K562 (cell line): ENCODE results near the gene ANO9. TPM values are rescaled to one million over a fixed set of nuclear protein-coding genes. Genes with fewer than 3 reads are reported as not detected.

Source experiments
- ASH1L ChIP-seq: fragments of 450-650 bp; IDR thresholded peaks from 2 replicates; pipeline ENCODE4 v1.6.1; 2018; ENCODE audit warnings: borderline replicate concordance, mild to moderate bottlenecking, low read depth; ENCODE audit not compliant: partially characterized antibody
- CBFA2T3 ChIP-seq: fragments of 450-650 bp; IDR thresholded peaks from 2 replicates; pipeline ENCODE4 v1.6.1; 2017
- ETV5 ChIP-seq: sonication (generic); formaldehyde crosslinking; IDR thresholded peaks from 2 replicates; pipeline ENCODE4 v1.4.0; 2020; ENCODE audit warnings: low read depth, mild to moderate bottlenecking, missing genetic modification reagents
- FIP1L1 ChIP-seq: fragments of 200-400 bp; formaldehyde crosslinking; IDR thresholded peaks from 2 replicates; pipeline ENCODE4 v1.6.1; 2018; ENCODE audit warnings: mild to moderate bottlenecking, low read depth, low read length; ENCODE audit not compliant: poor library complexity, severe bottlenecking
- FOXJ2 ChIP-seq: fragments of 200-800 bp; sonication (Bioruptor generic); IDR thresholded peaks from 2 replicates; pipeline ENCODE4 v1.6.1; 2016; ENCODE audit warnings: missing genetic modification characterization, missing compliant biosample characterization
- NCOA1 ChIP-seq: fragments of 450-650 bp; IDR thresholded peaks from 2 replicates; pipeline ENCODE4 v1.6.1; 2016; ENCODE audit warnings: low read depth
- NFIX ChIP-seq: fragments of 250-450 bp; sonication (Bioruptor Pico); IDR thresholded peaks from 2 replicates; pipeline ENCODE4 v1.4.0; 2020; ENCODE audit warnings: low read depth, mild to moderate bottlenecking, moderate library complexity
- NUFIP1 ChIP-seq: fragments of 450-650 bp; IDR thresholded peaks from 2 replicates; pipeline ENCODE4 v1.6.1; 2018; ENCODE audit not compliant: partially characterized antibody
- POLR3A ChIP-seq: IDR thresholded peaks from 2 replicates; pipeline ENCODE4 v1.6.1; 2011; ENCODE audit warnings: borderline replicate concordance, mild to moderate bottlenecking, moderate library complexity; ENCODE audit not compliant: insufficient read length, insufficient read depth; ENCODE audit errors: extremely low read depth
- PRMT5 ChIP-seq: sonication (generic); formaldehyde crosslinking; IDR thresholded peaks from 2 replicates; pipeline ENCODE4 v1.5.0; 2020; ENCODE audit warnings: missing genetic modification reagents
- SMAD4 ChIP-seq: fragments of 250-450 bp; sonication (Bioruptor Pico); conservative IDR thresholded peaks from 2 replicates; pipeline ENCODE4 v1.8.0; 2021; ENCODE audit warnings: inconsistent platforms, mild to moderate bottlenecking, moderate library complexity
- SMC3 ChIP-seq: conservative IDR thresholded peaks from 2 replicates; pipeline ENCODE4 v1.6.1; 2011; ENCODE audit warnings: low read depth, low read length, improper control_type of control experiment; ENCODE audit not compliant: insufficient read depth
- SRF ChIP-seq, 2 experiments: fragments of 250-450, 450-650 bp in 1 of 2; sonication (Bioruptor Pico) in 1 of 2; sonication (generic) in 1 of 2; formaldehyde crosslinking; IDR thresholded peaks; 2 replicates each; pipeline versions ENCODE4 v1.5.0 to v1.5.1; 2020 to 2022; ENCODE audit warnings: mild to moderate bottlenecking in 1 of 2, missing genetic modification reagents in 1 of 2
- SRSF7 ChIP-seq: fragments of 200-400 bp; formaldehyde crosslinking; optimal IDR thresholded peaks from 2 replicates; pipeline ENCODE3; 2017; ENCODE audit warnings: mild to moderate bottlenecking, low read depth, low read length
- SRSF9 ChIP-seq: fragments of 200-400 bp; formaldehyde crosslinking; IDR thresholded peaks from 2 replicates; pipeline ENCODE4 v1.6.1; 2017; ENCODE audit warnings: low read depth, low read length, borderline replicate concordance
- TAF15 ChIP-seq: fragments of 200-400 bp; formaldehyde crosslinking; IDR thresholded peaks from 2 replicates; pipeline ENCODE4 v1.6.1; 2017; ENCODE audit warnings: mild to moderate bottlenecking, low read depth, low read length, moderate library complexity
- TRIM24 ChIP-seq, 2 experiments: fragments of 450-650 bp; IDR thresholded peaks; 2 replicates each; pipeline ENCODE4 v1.6.1; 2016
- ZKSCAN3 ChIP-seq: fragments of 250-450 bp; sonication (Bioruptor Pico); IDR thresholded peaks from 2 replicates; pipeline ENCODE4 v1.4.0; 2020
- ZNF146 ChIP-seq: IDR thresholded peaks from one replicate; pipeline ENCODE4 v1.6.1; 2018; ENCODE audit warnings: missing compliant biosample characterization; ENCODE audit not compliant: unreplicated experiment
- ZNF174 ChIP-seq: fragments of 250-450 bp; sonication (Bioruptor Pico); IDR thresholded peaks from 2 replicates; pipeline ENCODE4 v1.4.0; 2020; ENCODE audit warnings: mild to moderate bottlenecking
- ZNF668 ChIP-seq: fragments of 250-450 bp; sonication (Bioruptor Pico); IDR thresholded peaks from 2 replicates; pipeline ENCODE4 v1.8.0; 2022; ENCODE audit warnings: mild to moderate bottlenecking, inconsistent platforms
- ZNF699 ChIP-seq: fragments of 250-450 bp; sonication (Bioruptor Pico); IDR thresholded peaks from 2 replicates; pipeline ENCODE4 v1.8.0; 2021; ENCODE audit warnings: mild to moderate bottlenecking, moderate library complexity; ENCODE audit not compliant: insufficient replicate concordance
- polyA plus RNA-seq, 8 experiments: library from polyadenylated mRNA; depleted of rRNA in 4 of 8; stranded (reverse) in 5 of 8; unstranded in 3 of 8; fragments of >200 nt; fragmentation: Nextera tagmentation in 2 of 8; fragmentation: Illumina TruSeq in 1 of 8; extraction: Ambion mirVana in 2 of 8; extraction: Trizol in 1 of 8; gene quantifications; 2 replicates each; pipeline versions ENCODE4 v1.2.1 to v1.2.3, GENCODE V29; 2011 to 2014; ENCODE audit warnings: inconsistent platforms in 1 of 8, missing spikeins in 1 of 8
- total RNA-seq, 7 experiments: library from RNA; depleted of rRNA in 6 of 7; stranded (reverse); fragments of >200 nt in 6 of 7; fragmentation: Illumina TruSeq in 2 of 7; extraction: Trizol in 2 of 7; gene quantifications; 2 replicates each; pipeline versions ENCODE4 v1.2.1 to v1.2.3, GENCODE V29; 2011 to 2021; ENCODE audit warnings: low replicate concordance in 1 of 7
- TF ChIP-seq, protein P1 (sequence below): sonication (generic); formaldehyde crosslinking; IDR thresholded peaks from 2 replicates; pipeline ENCODE4 v1.8.1; 2022; ENCODE audit warnings: missing genetic modification reagents
- TF ChIP-seq, protein P2 (sequence below): sonication (generic); formaldehyde crosslinking; IDR thresholded peaks from 2 replicates; pipeline ENCODE4 v1.8.1; 2022; ENCODE audit warnings: missing genetic modification reagents
- TF ChIP-seq, protein P3 (sequence below): fragments of 450-650 bp; formaldehyde crosslinking; IDR thresholded peaks from 2 replicates; pipeline ENCODE4 v1.4.0; 2020; ENCODE audit warnings: mild to moderate bottlenecking, mixed read lengths

ANO9 gene
- total and polyA plus RNA-seq, 9 of the 15 experiments (the other 6 are each of a cell fraction or from before 2014, with no cell fraction given): 0.20 to 14.5 (median 4.5) TPM

DNA sequence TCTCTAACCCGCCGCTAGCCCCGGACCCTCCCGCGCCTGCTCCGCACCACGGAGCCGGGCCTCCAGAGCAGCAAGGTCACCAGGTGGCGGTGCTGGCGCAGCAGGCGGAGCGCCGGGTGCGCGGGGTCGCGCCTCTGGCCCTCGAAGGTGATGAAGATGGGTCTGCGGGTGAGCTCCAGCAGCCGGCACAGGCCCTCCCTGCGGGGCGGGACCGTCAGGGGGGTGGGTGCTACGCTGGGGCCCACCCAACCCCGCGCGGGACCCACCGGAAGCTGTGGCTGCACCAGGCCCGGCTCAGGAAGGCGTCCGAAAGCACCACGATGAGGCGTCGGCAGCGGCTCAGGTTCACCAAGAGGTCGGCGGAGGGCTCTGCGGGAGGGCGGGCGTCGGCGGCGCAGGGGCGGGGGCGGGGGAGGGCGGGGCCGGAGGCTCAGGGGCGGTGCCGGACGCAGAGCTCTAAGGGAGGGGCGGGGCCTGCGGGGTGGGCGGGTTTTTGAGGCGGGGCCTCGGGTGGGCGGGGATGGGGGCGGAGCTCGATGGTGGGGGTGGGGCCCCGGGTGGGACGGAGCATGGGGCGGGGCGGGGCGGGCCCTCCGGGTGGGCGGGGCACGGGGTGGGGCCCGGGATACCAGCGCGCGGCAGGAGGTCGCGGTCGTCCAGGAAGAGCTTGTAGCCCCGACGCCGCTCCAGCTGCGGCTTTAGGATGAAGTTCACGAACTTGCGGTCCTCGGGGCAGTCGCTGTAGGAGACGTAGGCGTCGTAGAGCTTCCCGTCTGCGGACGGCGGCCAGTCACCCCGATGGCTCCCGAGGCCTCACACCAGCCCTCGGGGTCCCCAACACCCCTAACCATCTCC lies 34.8 kb downstream of the ANO9 start (continued):
- TF ChIP-seq, protein P1, sequence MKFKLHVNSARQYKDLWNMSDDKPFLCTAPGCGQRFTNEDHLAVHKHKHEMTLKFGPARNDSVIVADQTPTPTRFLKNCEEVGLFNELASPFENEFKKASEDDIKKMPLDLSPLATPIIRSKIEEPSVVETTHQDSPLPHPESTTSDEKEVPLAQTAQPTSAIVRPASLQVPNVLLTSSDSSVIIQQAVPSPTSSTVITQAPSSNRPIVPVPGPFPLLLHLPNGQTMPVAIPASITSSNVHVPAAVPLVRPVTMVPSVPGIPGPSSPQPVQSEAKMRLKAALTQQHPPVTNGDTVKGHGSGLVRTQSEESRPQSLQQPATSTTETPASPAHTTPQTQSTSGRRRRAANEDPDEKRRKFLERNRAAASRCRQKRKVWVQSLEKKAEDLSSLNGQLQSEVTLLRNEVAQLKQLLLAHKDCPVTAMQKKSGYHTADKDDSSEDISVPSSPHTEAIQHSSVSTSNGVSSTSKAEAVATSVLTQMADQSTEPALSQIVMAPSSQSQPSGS (CRISPR knock-in tag): no peak
- TF ChIP-seq TAF15: no peak
- TF ChIP-seq SRSF7: no peak
- peak; percentile 26; the same call in 1 of the 2 replicates for TF ChIP-seq CBFA2T3
- no peak for TF ChIP-seq PRMT5 (CRISPR knock-in tag)
- TF ChIP-seq ASH1L: no peak
- TF ChIP-seq, protein P2, sequence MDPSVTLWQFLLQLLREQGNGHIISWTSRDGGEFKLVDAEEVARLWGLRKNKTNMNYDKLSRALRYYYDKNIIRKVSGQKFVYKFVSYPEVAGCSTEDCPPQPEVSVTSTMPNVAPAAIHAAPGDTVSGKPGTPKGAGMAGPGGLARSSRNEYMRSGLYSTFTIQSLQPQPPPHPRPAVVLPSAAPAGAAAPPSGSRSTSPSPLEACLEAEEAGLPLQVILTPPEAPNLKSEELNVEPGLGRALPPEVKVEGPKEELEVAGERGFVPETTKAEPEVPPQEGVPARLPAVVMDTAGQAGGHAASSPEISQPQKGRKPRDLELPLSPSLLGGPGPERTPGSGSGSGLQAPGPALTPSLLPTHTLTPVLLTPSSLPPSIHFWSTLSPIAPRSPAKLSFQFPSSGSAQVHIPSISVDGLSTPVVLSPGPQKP (CRISPR knock-in tag): no peak
- no peak for TF ChIP-seq ZNF668 (CRISPR knock-in tag)
- no peak for TF ChIP-seq ZNF146
- no peak for TF ChIP-seq NFIX (CRISPR knock-in tag)
- TF ChIP-seq SMC3: 0 out of 2 replicates have a peak, but pooled peaks have one; percentile 18
- no peak for TF ChIP-seq ZNF174 (CRISPR knock-in tag)
- peak; percentile 78 for TF ChIP-seq SMAD4 (CRISPR knock-in tag)
- TF ChIP-seq NCOA1: no peak
- TF ChIP-seq NUFIP1: no peak
- TF ChIP-seq ZKSCAN3 (CRISPR knock-in tag): no peak
- peak; percentile 81 for TF ChIP-seq FIP1L1
- TF ChIP-seq, protein P3, sequence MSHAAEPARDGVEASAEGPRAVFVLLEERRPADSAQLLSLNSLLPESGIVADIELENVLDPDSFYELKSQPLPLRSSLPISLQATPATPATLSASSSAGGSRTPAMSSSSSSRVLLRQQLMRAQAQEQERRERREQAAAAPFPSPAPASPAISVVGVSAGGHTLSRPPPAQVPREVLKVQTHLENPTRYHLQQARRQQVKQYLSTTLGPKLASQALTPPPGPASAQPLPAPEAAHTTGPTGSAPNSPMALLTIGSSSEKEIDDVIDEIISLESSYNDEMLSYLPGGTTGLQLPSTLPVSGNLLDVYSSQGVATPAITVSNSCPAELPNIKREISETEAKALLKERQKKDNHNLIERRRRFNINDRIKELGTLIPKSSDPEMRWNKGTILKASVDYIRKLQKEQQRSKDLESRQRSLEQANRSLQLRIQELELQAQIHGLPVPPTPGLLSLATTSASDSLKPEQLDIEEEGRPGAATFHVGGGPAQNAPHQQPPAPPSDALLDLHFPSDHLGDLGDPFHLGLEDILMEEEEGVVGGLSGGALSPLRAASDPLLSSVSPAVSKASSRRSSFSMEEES (CRISPR knock-in tag): no peak
- TF ChIP-seq SRF (CRISPR knock-in tag; IDR thresholded peaks at IDR 0.05): no peak
- no peak for TF ChIP-seq ZNF699
- no peak for TF ChIP-seq SRSF9
- no peak for TF ChIP-seq FOXJ2 (tag)
- no peak for TF ChIP-seq POLR3A
- TF ChIP-seq ETV5: peak; percentile 76; the same call in 1 of the 2 replicates
- peak in 1 of 2 experiments; percentile 41; a peak in 2 of 4 replicates for TF ChIP-seq TRIM24 (IDR thresholded peaks at IDR 0.05)
